Activated CD8-positive, alpha-beta memory T cell treated with anti-CD3 and anti-CD28 coated beads for 4 hours (primary cell): ENCODE results near the gene MLLT10.
"Not testable (repeated sequence)": the region's sequence is repeated elsewhere in the genome, so short reads cannot be mapped to it uniquely, and the experiment has no call there.

ENCODE experiments used
- DNase-seq, 2 donors: peaks; one replicate each; pipeline ENCODE4 v3.0.0-alpha.2; 2020; ENCODE audit warnings: low read depth in 2 of 2

Gene MLLT10

GRCh38 chr10:21579291-21579690, 45.3 kb downstream of the MLLT10 start:
- DNase-seq, result no peak

DNA sequence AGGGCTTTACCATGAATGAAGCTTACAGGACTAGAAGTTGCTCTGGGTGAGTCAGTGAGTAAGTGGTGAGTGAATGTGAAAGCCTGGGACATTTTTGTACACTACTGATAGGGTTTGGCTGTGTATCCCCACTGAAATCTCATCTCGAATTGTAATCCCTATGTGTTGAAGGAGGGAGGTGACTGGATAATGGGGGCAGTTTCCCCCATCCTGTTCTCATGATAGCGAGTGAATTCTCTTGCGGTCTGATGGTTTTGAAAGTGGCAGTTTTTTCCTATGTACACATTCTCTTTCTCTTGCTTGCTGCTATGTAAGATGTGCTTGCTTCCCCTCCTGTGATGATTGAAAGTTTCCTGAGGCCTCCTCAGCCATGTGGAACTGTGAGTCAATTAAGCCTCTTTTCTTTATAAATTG, 47.4 kb downstream of the MLLT10 start:
- DNase-seq, result not testable (repeated sequence)

GRCh38 chr10:21584834-21585530, 51.0 kb downstream of the MLLT10 start:
- DNase-seq, result no peak

DNA sequence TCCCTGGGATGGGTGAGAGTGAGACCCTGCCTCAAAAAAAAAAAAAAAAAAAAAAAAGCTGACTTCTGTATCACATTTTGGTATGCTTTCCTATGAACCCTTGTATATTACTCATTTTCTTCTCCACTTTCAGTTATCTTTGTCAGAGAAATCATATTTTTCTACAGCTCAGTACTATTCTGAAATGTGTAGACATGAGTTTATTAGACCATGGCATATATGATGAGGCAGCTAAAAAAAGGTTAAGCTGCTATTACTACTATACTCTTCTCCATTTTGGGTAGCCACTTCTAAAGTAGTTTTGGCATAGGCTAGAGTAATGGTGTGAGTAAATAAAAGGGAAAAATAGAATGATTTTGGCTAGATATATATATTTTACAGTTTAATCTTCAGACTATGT, 53.4 kb downstream of the MLLT10 start:
- no peak for DNase-seq

GRCh38 chr10:21588159-21588558, 54.1 kb downstream of the MLLT10 start:
- not testable (repeated sequence) for DNase-seq

DNA sequence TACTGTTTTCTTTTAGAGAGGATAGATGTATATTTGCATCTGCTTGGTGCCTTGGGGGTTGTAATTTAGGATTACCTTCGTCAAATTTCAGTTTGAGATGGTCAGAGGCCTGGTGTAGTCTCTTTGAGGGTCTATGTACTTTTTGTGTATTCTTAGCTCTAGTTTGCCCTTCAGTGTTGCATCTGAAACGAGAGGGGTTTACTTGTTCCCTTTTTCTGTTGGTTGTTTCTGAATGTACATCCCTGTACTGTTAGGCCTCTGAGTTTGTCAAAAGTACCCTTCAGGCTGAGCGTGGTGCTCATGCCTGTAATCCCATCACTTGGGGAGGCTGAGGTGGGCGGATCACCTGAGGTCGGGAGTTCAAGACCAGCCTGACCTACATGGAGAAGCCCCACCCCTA, 60.0 kb downstream of the MLLT10 start:
- no peak for DNase-seq

GRCh38 chr10:21599582-21599981, 65.5 kb downstream of the MLLT10 start:
- no peak for DNase-seq

DNA sequence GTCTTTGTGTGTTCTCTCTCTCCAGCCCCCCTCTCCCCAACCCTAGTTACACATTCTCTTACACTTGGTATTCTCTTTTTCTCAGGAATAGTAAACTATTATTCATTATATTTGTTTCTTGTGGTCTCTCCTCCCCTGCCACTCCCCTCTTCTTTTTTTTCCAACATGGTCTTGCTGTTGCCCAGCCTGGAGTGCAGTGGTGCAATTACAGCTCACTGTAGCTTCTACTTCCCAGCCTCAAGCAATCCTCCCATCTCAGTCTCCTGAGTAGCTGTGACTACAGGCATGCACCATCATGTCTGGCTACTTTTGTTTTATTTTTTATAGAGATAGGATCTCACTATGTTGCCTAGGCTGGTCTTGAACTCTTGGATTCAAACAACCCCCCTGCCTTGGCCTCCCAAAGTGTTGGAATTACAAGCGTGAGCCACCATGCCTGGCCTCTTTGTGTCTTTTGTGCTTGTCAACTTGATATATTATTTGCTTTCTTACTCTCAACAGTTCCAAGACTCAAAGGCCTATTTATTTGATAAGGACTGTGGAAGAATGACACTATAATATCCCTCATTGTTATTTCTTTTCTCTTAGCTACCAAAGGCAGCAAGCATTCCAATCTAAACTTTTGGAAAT, 66.9 kb downstream of the MLLT10 start:
- no peak for DNase-seq

GRCh38 chr10:21602313-21602712, 68.3 kb downstream of the MLLT10 start:
- no peak for DNase-seq

- no peak for DNase-seq
Measured at GRCh38 chr10:21603721-21604120, 69.7 kb downstream of the MLLT10 start.

GRCh38 chr10:21604651-21605050, 70.6 kb downstream of the MLLT10 start:
- no peak for DNase-seq

- no peak for DNase-seq
Measured at GRCh38 chr10:21607907-21608306, 73.9 kb downstream of the MLLT10 start.

GRCh38 chr10:21614000-21614399, 80.0 kb downstream of the MLLT10 start:
- no peak for DNase-seq

GRCh38 chr10:21617267-21617666, 83.2 kb downstream of the MLLT10 start:
- DNase-seq, result no peak

DNA sequence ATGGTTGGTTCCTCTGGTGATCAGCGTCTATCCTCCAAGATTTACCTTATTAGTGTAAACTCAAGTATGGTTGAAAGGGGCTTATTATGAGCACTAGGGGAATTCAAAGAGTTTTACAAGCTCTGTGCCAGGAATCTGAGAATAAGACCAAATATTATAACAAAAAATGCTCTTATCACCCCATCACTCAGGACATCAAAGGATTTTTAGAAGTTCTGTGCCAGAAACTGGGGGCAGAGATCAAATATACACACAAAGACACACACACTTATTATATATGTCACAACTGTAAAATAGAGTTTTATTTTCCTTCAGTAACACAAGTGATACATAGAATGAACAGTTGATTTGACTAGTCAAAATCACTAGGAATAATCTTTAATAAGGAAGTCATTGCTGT, 89.3 kb downstream of the MLLT10 start:
- DNase-seq, result no peak

GRCh38 chr10:21624421-21624820, 90.4 kb downstream of the MLLT10 start:
- not testable (repeated sequence) for DNase-seq

DNA sequence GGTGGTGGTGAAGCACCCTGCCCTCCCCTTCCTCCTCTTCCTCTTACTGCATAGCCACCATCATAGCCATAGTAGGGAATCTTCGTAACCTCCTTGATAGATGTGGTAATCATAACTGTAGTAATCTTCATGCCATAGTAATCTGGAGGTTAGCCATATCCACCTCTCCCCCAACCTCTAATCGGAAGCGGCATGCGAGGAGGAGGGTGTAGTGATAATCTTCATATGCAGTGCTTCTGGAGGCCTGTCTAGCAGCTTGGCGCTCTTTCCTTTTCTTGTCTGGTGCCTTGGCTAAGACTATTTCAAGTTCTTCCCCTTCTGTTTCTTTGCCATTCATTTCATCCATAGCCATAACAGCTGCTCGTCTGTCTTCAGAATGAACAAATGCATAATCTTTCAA, 90.9 kb downstream of the MLLT10 start:
- DNase-seq, result no peak

DNA sequence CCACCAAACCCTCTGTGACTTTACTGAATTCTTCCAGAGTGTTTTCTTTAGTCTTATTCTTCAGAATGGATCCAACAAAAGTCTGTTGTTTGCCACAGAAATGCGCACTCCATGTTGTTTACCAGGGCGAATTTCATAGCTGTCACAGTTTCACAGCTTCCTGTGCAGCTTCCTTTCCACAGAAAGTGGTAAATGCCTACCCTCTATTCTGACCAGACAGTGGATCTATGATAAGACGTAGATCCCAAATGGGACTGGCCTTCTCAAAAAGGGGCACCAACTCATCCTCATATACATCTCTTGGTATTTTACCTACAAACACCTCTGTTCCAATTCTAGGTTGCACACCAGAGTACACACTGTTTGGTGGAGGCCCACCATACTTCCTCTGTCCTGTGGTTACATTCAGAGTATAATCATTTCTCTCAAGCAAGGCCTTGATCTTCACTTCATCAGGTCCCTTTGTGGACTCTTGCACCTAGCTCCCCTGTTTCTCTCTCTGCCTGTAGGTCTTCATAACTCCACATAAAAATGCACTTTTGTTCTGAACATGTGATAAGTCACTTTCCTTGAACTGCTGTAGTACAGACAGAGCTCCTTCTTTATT, 91.7 kb downstream of the MLLT10 start:
- no peak for DNase-seq

GRCh38 chr10:21626457-21627161, 92.6 kb downstream of the MLLT10 start:
- DNase-seq, result no peak

DNA sequence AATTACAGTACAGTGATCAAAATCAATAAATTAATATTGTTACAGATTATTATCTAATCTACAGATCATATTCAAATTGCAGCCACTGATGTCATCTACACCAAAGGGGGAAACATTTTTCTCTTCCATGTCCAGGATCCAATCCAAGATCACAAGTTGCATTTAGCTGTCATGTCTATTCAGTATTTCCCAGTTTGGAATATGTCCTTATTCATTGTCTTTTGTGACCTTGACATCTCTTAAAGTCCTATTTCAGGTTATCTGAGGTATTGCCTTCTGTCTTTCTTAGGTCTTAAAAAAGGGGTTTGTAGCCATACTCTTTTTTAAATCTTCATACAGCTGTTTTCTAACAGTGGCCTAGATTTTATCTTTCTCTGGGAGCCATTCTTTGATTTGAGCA, 93.3 kb downstream of the MLLT10 start:
- no peak for DNase-seq

DNA sequence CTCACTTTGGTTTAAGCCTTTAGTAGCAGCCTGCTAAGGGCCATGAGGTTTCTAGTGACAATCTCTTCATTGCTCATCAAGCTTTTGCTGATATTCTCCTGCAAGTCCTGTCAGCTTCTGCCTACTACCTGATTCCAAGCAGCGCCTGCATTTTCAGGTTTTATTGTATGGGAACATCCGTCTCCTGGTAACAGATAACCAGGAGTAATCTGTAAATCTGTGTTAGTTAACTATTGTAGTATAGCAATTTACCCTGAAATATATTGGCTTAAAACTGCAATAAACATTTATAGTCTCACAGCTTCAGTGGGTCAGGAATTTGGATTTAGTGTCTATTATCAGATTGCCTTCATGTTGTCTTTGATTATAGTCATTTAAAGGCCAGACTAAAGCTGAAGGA, 94.0 kb downstream of the MLLT10 start:
- no peak for DNase-seq

- not testable (repeated sequence) for DNase-seq
Measured at GRCh38 chr10:21628645-21629044, 94.6 kb downstream of the MLLT10 start.
